ENCODE results near the gene DDX25.

DNA sequence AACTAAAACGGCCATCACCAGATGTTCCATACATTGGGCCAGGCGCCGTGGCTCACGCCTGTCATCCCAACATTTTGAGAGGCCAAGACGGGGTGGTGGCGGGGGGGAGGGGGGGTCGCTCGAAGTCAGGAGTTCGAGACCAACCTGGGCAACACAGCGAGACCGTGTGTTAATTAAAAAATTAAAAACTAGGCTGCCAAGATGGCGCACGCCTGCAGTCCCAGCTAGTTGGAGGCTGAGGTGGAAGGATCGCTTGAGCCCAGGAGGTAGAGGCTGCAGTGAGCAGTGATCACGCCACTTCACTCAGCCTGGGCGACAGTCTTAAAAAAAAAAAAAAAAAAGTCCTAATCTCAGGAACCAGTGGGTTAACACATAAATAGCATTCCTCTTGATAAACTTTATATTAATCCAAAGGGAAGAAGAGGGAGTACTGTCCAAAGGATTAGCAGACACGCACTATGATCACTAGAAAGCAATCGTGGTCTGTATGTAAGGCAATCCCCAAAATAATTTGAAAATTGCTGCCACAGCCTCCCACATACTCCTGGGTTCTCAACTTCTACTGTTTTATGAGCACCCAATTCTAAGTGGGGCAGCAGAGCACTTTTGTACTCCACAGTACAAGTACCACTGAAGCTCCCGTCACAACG lies 1.9 kb upstream of the DDX25 start:
- TF ChIP-seq CTCF (IDR thresholded peaks at IDR 0.05; ENCODE audit: low read depth, low read length, poor library complexity, severe bottlenecking), result no peak
- no peak for TF ChIP-seq EZH2phosphoT487 (IDR thresholded peaks at IDR 0.05; ENCODE audit: borderline replicate concordance, low read length)
